PC-3 (cell line): ENCODE data around the gene GRID2IP.

Experiments used
- EZH2 ChIP-seq: fragments of 300-600 bp; sonication (generic); IDR thresholded peaks from one replicate; pipeline ENCODE4 v1.6.1; 2017; ENCODE audit warnings: antibody characterized with exemption, mild to moderate bottlenecking, low read length; ENCODE audit not compliant: unreplicated experiment
- TF ChIP-seq, protein P1 (sequence below): fragments of 300-600 bp; sonication (generic); conservative IDR thresholded peaks from 2 replicates; pipeline ENCODE4 v1.5.1; 2017; ENCODE audit warnings: antibody characterized with exemption, low read depth, mild to moderate bottlenecking, low read length

DNA sequence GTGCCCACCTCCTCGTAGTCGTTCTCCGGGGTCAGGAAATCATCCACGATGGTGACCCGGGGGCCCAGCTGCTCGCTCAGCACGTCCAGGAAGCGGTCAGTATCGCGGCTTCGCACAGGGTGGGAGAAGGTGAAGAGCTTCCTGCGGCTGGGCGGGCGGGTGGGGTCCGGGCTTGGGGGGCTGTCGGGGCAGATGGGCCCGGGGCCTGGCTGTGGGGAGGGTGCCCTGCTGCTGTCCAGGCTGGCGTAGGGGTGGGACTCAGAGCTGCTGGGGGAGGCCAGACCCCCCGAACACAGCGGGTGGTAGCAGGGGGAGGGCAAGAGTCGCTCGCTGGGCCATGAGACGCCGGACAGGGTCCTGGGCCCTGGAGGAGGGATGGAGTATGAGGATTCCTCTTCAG is 42.3 kb downstream of the GRID2IP start:
- TF ChIP-seq, protein P1, sequence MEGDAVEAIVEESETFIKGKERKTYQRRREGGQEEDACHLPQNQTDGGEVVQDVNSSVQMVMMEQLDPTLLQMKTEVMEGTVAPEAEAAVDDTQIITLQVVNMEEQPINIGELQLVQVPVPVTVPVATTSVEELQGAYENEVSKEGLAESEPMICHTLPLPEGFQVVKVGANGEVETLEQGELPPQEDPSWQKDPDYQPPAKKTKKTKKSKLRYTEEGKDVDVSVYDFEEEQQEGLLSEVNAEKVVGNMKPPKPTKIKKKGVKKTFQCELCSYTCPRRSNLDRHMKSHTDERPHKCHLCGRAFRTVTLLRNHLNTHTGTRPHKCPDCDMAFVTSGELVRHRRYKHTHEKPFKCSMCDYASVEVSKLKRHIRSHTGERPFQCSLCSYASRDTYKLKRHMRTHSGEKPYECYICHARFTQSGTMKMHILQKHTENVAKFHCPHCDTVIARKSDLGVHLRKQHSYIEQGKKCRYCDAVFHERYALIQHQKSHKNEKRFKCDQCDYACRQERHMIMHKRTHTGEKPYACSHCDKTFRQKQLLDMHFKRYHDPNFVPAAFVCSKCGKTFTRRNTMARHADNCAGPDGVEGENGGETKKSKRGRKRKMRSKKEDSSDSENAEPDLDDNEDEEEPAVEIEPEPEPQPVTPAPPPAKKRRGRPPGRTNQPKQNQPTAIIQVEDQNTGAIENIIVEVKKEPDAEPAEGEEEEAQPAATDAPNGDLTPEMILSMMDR, result no peak
- TF ChIP-seq EZH2, result no peak
